H54 (cell line): Measurements from ENCODE around the gene FSCN2.

ENCODE experiments used
- DNase-seq: peaks from one replicate; pipeline ENCODE4 v3.0.0; 2011; ENCODE audit warnings: low spot score, mixed read lengths; ENCODE audit not compliant: insufficient read length
- FAIRE-seq: peaks from 3 replicates; lab custom pipeline; 2011; peaks lifted over from hg19 to GRCh38; lab: Jason Lieb, UNC
- POLR2A ChIP-seq: IDR thresholded peaks from 2 replicates; pipeline ENCODE4 v1.6.1; 2011; ENCODE audit warnings: low read depth, mild to moderate bottlenecking, low read length

Gene FSCN2

GRCh38 chr17:81527591-81528383 lies at the start of gene FSCN2:
FSCN2 (plus strand) TSS chr17:81528377; CDS start chr17:81528532, 155 bp downstream.
- FAIRE-seq, result no peak

GRCh38 chr17:81479175-81480071 lies 48.8 kb upstream of the FSCN2 start:
- no peak for FAIRE-seq
- no peak for DNase-seq
- TF ChIP-seq POLR2A, result no peak

More at GRCh38 chr17:81527591-81528383, at the start of gene FSCN2:
- DNase-seq, result no peak
- no peak for TF ChIP-seq POLR2A

- TF ChIP-seq POLR2A, result no peak
- peak; percentile 59 for DNase-seq
- no peak for FAIRE-seq
Measured at GRCh38 chr17:81480140-81481072, 47.8 kb upstream of the FSCN2 start.

- FAIRE-seq, result no peak
- DNase-seq, result no peak
Measured at GRCh38 chr17:81481073-81481799, 46.9 kb upstream of the FSCN2 start.

GRCh38 chr17:81481815-81482505 lies 46.2 kb upstream of the FSCN2 start:
- no peak for TF ChIP-seq POLR2A
- DNase-seq (no peak), FAIRE-seq (no peak)

More at GRCh38 chr17:81481073-81481799, 46.9 kb upstream of the FSCN2 start:
- TF ChIP-seq POLR2A, result no peak

GRCh38 chr17:81482673-81483072 lies 45.5 kb upstream of the FSCN2 start:
- DNase-seq (no peak), FAIRE-seq (no peak)
- no peak for TF ChIP-seq POLR2A

- DNase-seq (no peak), FAIRE-seq (no peak)
- TF ChIP-seq POLR2A, result no peak
Measured at GRCh38 chr17:81483085-81483861, 44.9 kb upstream of the FSCN2 start.

GRCh38 chr17:81483862-81484194 lies 44.3 kb upstream of the FSCN2 start:
- no peak for DNase-seq
- no peak for FAIRE-seq
- no peak for TF ChIP-seq POLR2A

- DNase-seq (peak; percentile 93), FAIRE-seq (no peak)
- TF ChIP-seq POLR2A, result no peak; the same call in 1 of the 2 replicates
Measured at GRCh38 chr17:81484195-81484979, 43.8 kb upstream of the FSCN2 start.

- FAIRE-seq (no peak), DNase-seq (no peak)
- no peak for TF ChIP-seq POLR2A
Measured at GRCh38 chr17:81486199-81486810, 41.9 kb upstream of the FSCN2 start.
